Activated effector memory CD4-positive, alpha-beta T cell treated with anti-CD3 and anti-CD28 coated beads, Interleukin-2, amount 50 U/mL, for 16 hours (primary cell): ENCODE data around the gene NCK2.

Experiments
- DNase-seq: peaks from one replicate; pipeline ENCODE4 v3.0.0-alpha.2; 2020

NCK2 gene

GRCh38 chr2:105794926-105795574 is 50.3 kb downstream of the NCK2 start:
- DNase-seq = peak; percentile 58

- DNase-seq = peak; percentile 76
Observed at GRCh38 chr2:105795575-105795934, 50.8 kb downstream of the NCK2 start.

DNA sequence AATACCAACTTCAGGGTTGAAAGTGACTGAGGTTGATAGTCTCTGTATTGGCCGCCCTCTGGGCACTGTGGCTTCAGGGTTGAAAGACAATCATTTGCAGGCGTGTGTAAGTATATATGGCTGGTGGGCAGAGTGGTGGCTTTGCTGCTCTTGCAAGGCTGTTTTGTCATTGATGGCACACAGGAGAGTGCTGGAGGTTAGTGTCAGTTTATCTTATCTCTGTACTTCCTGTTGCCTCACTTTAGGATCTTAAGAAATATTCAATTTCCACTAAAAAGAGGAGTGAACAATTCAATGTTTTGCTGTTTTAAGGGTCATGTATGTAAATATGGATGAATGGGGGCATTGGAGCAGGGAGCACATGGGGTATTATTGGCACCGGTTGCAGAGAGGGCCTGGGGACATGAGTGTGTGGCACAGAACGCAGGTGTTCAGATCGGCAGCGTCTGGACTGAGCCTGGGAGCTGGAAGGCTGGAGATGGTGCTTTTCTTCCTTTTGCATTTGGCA is 51.5 kb downstream of the NCK2 start:
- peak; percentile 76 for DNase-seq

DNA sequence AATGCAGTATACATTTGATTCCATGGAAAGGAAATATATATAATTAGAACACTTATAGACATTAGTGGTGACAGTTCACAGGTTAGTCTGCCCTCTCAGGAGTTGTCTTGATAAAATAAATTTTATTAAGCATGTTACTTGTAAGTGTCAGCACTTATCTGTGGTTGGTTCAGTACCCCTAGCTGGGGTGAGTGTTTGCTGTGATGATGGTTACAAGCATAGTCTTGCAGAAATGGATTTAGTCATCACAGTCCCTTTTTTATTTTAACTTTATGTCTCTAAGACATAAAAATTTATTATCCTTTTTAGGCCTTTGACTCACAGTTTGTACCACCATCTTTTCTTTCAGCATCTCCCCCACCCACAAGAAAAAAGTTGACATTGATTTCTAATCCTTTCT is 52.1 kb downstream of the NCK2 start:
- DNase-seq = peak; percentile 62

GRCh38 chr2:105797298-105797819 is 52.6 kb downstream of the NCK2 start:
- DNase-seq = peak; percentile 72

- DNase-seq = peak; percentile 74
Observed at GRCh38 chr2:105798595-105798994, 53.9 kb downstream of the NCK2 start.

GRCh38 chr2:105800036-105800713 is 55.5 kb downstream of the NCK2 start:
- peak; percentile 58 for DNase-seq

GRCh38 chr2:105800953-105801635 is 56.4 kb downstream of the NCK2 start:
- DNase-seq = peak; percentile 62

- DNase-seq = peak; percentile 55
Observed at GRCh38 chr2:105801961-105802360, 57.2 kb downstream of the NCK2 start.

DNA sequence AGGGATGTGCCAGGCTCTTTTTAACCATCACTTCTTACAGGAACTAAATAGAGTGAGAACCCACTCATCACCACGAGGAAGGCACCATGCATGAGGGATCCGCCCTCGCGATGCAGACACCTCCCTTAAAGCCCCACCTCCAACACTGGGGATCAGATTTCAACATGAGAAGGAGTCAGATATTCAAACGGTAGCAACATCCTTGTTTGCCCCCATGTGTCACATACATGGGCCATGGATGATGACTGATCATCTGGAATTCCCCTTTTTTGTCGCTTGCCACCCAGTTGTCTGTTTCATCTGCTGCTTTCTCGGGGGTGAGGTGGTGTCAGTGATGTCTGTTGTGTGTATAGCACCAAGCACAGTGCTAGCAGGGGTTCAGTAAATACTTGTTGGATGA is 57.9 kb downstream of the NCK2 start:
- peak; percentile 86 for DNase-seq

- peak; percentile 64 for DNase-seq
Observed at GRCh38 chr2:105803337-105803736, 58.6 kb downstream of the NCK2 start.

- DNase-seq = no peak
Observed at GRCh38 chr2:105803773-105804172, 59.1 kb downstream of the NCK2 start.

- DNase-seq = no peak
Observed at GRCh38 chr2:105804266-105804665, 59.6 kb downstream of the NCK2 start.

DNA sequence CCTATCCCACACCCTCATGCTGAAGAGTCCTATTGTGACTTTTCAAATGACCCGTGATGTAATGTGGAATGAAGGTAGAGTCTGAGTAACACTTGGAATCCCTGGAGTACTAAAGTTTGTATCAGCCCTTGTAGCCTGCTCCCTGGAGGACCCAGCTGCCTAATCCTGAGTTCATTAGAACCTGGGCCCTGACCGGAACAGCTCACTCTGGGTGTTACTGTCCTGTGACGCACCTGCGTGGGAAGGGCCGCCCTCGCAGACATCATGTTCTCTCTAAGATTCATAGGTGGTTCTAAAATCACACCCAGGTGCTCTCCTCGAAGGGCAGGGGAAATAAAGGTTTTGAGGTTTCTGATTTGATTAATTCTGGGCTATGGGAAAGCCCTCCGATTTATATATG is 62.3 kb downstream of the NCK2 start:
- DNase-seq = peak; percentile 87

DNA sequence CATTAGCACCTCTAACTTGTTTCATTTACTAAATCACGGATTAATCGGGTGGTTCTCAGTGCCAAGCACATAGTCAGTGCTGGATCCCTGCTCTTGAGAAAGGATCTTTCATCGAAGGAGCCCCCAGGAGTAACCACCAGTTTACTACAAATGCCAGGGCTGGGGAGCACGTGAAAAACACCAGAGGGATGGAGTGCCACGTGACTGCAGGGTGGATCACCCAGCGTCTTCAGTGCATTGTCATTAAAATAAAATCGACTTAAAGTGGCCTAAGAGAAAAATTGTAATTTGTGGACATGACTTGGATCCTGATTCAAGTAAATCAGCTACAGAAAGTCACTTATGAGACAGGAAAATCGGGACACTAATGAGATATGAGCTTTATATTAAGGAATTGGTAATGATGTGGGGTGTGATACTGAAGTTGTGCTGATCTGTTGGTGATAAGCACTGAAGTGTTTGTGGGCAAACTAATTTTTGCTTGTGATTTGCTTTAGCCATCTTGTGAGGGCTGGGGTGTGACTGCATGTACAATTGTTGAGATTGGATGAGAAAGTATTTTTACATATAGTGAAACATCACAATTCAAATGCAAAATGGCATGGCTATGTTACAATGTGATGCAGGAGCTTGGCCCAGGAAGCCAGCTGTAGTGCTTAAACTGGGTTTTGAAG is 63.8 kb downstream of the NCK2 start:
- DNase-seq = no peak

- DNase-seq = peak; percentile 74
Observed at GRCh38 chr2:105809097-105809473, 64.4 kb downstream of the NCK2 start.

DNA sequence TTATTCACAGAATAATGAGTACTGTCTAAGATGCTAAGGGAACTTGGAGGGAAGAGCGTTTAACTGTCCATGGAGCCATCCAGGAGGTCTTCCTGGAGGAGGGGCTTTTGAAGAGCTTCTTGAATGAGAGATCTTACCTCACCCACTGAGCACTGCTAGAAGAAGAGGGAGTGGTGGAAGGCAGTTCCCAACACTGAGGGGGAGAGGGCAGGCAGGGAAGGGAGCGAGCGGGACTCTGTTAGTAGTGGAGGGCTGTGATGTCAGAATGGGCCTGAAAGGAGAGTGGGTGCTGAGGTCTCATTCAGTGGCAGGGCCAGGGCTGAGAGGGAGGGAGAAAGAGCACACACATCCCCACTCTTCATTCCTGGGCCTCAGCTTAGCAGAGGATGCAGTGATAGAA is 65.0 kb downstream of the NCK2 start:
- DNase-seq = no peak

DNA sequence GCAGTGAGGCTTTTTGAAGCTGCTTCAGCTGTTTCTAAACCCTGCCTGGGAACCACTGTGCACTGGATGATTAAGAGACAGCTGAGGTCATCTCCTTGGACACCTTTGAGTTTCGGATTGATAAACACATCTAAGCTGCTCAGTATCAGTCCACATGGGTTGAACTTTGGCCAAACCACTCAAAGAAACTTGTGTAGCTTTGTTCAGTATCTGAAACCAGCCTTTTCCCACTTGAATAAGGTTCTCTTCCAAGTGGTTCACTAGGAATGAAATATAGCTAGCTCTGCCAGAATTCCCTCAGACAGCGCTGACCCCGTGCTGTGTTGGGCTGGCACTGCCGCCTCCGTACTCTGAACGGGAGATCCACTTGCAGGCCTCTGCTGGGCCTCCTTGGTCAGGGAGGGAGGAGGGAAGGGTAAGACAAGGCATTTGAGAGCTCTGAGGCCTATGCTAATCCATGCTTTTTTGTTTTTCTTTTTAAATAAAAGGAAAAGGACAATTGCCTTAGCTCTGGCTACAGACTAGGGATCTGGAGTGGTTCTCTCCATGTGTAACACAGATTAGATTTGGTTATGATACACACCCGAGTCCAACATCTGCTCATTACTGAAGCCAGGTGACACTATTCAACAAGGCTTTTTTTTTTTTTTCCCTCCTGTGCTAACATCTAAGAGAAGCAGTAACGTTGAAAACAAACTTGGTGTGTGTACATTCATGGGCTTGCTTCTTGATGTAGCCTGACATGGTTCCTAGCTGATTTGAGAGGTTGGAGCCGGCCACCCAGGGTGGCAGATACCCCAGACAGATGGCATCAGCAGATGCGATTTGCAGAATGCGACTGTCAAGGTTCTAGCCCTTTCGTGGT is 67.7 kb downstream of the NCK2 start:
- no peak for DNase-seq

GRCh38 chr2:105813045-105813315 is 68.3 kb downstream of the NCK2 start:
- no peak for DNase-seq

DNA sequence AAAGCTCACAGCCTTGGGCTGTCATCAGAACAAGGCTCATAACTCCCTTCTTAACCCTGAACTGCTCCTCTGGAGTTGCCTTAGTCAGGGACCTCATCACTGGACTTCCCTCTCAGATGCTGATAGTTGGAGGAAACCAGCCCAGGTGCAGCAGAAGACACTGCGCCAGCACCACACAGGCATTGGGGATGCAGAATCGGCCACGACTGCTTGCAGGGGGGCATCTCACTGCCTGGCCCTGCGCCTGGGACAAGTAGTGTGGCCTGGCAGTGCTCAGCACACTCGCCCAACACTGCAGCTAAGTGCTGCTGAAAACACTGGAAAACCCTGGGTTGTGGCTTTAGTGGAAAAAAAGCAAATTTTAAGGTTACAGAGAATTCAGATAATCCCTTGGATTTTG is 68.7 kb downstream of the NCK2 start:
- no peak for DNase-seq

DNA sequence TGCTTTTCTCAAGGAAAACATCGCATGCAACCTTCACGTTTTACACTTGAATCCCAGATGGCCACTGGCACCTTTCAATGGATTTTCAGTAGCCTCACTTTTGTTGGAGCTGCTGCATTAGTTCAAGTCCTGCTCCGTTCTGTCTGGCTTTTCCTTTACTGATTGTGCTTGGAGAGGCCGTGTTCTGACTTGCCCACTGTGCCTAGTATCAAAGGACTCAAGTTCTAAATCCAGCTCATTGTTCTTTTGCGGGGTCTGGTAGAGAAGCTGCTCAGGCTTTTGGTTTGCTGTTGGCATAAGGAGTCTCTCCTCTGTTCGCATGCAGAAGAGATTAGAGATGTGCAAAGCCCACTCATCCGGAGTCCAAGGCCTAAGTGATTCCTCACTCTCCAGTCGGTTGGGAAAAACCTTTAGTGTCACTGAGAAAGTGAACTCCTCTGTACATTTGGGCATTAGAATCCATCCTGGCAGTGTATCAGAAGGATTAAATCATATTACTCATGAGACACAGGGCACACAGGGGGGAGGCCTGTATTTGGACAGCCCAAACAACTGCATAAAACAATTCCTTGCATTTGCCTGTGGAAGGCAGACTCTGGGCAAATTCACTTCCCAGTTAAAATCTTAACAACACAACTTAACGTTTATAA is 69.7 kb downstream of the NCK2 start:
- DNase-seq = no peak

GRCh38 chr2:105815401-105815800 is 70.7 kb downstream of the NCK2 start:
- no peak for DNase-seq
